GM18498 (cell line): Measurements from ENCODE around the gene KCTD13.
"Not testable (repeated sequence)": the region's sequence is repeated elsewhere in the genome, so short reads cannot be mapped to it uniquely, and the experiment has no call there.

Experiments
- ATAC-seq: cut with Tn5 transposase; IDR thresholded peaks from one replicate; pipeline ENCODE4 v1.9.1; 2021; ENCODE audit warnings: mild to moderate bottlenecking, moderate library complexity; ENCODE audit not compliant: unreplicated experiment

The KCTD13 gene

DNA sequence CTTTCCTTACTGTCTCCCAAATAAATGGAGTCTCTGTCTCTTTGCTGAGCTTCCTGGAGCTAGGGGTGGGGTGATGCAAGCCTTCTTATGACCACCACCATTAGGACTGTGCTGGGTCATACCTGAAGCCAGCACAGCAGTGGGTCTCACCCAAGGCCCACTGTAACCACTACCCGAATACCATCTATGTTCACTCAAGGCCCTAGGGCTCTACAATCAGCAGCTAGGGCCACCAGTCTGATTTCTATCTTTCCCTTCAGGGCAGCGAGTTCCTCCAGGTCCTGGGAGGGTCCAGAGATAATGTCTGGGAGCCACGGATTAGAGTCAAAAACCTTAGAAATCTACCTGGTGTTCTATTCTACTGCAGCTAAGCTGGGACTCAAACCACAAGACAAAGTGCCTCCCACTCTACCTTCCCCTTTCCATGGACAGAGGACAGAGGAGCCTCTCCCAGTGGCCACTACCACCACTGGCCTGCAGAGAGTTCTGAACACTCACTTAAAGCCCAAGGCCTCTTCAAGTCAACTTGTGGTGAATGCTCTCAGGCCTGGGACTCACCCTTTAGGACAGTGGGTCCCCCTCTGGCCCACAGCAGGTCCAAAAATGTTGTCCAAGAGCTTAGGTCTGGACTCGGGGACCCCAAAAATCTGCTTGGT, 24.9 kb upstream of the KCTD13 start:
- ATAC-seq: no peak

DNA sequence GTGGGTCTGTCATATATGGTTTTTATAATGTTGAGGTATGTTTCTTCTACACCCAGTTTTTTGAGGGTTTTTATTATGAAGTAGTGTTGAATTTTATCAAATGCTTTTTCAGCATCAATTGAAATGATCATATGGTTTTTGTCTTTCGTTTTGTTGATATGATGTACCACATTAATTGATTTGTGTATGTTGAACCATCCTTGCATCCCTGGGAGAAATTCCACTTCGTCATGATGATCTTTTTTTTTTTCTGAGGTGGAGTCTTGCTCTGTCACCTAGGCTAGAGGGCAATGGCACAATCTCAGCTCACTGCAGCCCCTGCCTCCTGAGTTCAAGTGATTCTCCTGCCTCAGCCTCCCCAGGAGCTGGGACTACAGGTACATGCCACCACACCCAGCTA, 21.9 kb upstream of the KCTD13 start:
- no peak for ATAC-seq

DNA sequence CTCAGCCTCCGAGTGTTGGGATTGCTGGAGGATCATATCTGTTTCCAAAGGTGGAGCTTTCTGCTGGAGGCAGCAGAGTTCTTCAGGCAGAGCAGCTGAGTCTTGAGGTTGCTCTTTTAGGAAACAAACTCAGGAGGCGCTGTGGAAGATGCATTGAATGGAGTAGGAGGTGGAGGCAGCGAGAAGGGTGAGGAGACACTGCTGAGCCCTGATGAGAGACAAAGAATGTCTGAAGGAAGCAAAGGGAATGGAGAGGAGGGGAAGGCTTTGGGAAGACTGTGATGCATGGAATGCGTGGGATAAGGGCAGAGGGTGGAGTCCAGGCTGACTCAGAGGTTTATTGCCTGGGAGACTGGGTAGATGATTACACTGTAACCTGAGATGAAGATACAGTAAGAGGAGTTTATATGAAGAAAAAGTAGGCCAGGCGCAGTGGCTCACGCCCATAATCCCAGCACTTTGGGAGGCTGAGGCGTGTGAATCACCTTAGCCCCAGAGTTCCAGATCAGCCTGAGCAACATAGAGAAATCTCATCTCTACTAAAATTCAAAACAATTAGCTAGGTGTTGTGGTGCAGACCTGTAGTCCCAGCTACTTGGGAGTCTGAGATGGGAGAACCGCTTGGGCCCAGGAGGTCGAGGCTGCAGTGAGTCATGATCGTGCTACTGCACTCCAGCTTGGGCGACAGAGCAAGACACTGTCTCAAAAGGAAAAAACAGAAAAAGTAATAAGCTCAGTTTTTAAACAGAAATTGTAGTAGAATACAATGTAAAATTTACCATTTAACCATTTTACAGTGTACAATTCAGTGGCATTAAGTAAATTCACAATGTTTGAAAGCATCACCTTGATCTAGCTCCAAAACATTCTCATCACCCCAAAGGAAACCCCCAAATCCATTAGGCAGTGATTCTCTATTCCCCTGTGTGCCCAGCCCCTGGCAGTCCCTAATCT, 18.1 kb upstream of the KCTD13 start:
- ATAC-seq: no peak

DNA sequence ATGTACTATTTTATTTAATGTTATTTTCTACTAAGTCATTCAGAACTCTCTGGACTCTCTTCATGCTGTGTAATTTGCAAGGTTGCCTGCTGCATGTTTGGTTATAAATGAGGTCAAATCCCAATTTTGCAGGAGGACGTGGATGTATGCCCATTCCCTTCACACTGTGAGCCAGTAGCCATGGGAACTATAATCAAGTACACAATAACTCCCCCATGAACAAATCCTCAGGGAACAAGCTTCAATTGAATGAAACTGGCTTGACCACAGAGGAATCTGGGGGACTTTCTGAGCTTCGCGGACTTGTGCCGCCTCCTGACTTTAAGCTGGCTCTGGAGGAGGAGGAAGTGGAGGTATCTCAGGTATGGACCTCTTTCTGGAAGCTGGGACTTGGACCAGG, 14.6 kb upstream of the KCTD13 start:
- ATAC-seq: no peak

DNA sequence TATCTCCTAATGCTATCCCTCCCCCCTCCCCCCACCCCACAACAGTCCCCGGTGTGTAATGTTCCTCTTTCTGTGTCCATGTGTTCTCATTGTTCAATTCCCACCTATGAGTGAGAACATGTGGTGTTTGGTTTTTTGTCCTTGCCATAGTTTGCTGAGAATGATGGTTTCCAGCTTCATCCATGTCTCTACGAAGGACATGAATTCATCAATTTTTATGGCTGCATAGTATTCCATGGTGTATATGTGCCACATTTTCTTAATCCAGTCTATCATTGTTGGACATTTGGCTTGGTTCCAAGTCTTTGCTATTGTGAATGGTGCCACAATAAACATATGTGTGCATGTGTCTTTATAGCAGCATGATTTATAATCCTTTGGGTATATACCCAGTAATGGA, 5.7 kb upstream of the KCTD13 start:
- not testable (repeated sequence) for ATAC-seq

DNA sequence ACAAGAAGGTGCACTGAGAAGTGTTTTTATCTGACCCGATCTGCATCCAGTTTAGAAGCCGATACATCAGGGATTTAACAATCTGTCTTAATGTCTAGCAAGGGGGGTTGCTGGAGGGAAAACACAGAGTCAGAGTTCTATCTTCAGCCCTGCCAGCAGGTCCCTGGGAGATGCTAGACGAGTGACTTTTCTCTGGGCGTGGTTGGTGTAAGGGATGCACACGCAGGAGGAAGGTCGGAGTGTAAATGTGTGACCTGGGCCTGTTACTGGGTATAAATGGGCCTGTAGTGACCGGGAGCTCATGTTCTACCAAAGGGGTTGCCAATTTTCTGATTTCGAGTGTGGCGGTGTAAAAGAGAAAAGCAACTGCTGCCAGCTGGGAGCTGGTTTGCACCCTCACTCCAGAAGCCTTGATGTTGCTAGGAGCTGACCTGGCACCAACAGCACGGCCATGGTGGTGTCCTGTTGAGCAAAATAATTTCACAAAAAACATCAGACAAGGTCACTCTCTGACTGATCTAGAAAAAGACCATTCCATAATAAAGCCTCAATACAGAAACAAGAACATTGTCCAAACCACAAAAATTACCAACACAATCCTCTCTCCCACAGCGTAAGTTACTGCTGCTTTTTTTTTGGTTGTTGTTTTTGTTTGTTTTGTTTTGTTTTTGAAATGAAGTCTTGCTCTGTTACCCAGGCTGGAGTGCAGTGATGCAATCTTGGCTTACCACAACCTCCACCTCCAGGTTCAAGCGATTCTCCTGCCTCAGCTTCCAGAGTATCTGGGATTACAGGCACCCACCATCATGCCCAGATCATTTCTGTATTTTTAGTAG, 1.3 kb upstream of the KCTD13 start:
- no peak for ATAC-seq

DNA sequence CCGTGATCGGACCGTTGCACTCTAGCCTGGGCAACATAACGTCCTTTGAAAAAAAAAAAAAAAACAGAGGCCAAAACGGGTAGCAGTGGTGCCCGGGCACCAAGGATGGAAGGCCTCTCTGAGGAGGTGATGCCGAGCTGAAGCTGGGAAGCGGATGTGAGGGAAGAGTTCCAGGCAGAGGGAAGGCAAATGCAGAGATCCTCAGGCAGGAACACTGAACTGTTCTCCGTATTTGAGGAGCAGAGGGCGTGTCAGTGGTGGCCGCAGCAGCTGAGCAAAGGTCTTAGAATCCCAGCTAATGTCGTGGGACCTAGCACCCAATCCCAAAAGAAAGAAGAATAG, 656 bp upstream of the KCTD13 start:
- ATAC-seq: no peak

DNA sequence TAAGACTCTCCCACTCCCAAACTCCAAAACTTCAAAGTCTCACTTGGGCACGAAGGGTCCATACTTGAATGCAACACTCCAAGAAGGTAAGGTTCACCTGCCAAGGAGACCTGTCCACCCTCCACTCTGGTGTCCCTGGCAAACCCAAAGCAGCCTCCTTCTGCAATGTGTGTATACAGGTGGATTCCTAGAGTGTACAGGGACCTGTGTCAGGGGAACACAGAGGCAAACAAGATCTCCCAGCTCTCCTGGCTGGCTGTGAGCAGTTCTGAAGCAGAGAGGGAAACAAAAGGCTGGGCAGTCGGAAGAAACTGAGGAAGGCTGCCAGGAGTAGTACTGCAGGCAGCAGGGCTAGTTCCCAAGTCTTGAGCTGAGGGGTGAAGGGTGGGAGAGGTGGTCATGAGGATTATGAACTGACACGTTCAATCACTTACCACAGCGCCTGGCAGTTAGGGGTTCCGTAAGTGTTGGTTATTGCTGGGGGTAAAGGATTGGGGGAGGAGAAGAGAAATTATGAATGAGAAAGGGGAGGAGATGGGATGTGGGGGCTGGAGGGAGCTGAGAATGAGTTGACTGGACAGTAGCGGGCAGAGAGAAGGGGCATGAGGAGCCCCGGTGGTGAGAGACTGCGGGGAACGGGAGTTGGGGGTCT, 795 bp downstream of the KCTD13 start:
- ATAC-seq: no peak

DNA sequence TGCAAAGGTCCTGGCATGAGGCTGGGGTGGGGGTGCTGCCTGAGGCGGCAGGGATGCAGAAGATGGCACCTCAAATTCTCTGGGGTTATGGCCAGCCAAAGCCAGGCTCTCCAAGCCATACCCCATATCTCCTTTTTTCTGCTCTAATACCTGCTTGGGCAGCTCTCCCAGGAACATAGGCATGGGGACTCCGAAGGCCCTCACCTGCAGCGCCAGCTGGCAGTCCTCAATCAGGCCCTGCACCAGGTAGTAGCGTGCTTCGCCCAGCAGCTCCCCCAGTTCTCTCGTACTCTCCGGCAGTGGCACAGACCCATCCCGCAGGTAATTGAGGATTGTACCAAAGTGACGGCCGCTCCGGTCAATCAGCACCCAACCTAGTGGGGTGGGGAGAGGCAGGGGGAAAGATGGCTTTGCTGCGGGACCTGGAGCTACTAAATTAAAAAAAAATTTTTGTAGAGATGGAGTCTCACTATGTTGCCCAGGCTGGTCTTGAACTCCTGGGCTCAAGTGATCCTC, 3.0 kb downstream of the KCTD13 start:
- no peak for ATAC-seq

DNA sequence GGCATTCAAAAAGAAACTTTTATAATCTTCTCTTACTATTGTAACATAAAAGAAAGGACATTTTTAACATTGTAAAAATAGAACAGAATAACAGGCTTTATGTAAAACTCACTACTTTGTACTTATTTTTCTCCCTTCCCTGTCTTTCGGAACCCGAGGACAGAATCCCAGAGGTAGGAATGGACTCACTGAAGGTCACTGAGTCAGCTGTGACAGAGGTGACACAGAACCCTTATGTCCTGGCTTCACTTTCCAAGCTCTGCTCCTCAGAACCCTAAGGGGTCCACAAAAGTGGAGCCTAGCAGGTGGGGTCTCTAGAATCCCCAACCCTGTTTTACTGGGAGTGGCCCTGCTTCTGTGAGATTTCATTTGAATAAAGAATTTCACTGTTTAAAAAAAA, 3.7 kb downstream of the KCTD13 start:
- ATAC-seq: no peak

DNA sequence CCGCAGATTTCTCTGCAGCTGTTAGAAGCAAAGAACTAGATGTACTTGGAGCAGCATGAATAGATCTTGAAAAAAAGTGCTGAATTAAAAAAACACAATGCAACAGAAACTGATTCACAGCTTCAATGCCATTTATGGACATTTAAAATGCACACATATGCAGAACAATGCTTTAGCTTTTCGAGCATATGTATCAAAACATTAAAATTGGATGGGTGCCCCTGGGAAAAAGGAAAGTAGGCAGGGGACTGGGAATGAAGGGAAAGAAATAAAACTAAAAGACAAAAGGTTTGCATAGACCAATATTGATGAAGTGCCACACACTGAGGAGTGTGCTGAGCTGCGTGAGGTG, 5.0 kb downstream of the KCTD13 start:
- no peak for ATAC-seq

DNA sequence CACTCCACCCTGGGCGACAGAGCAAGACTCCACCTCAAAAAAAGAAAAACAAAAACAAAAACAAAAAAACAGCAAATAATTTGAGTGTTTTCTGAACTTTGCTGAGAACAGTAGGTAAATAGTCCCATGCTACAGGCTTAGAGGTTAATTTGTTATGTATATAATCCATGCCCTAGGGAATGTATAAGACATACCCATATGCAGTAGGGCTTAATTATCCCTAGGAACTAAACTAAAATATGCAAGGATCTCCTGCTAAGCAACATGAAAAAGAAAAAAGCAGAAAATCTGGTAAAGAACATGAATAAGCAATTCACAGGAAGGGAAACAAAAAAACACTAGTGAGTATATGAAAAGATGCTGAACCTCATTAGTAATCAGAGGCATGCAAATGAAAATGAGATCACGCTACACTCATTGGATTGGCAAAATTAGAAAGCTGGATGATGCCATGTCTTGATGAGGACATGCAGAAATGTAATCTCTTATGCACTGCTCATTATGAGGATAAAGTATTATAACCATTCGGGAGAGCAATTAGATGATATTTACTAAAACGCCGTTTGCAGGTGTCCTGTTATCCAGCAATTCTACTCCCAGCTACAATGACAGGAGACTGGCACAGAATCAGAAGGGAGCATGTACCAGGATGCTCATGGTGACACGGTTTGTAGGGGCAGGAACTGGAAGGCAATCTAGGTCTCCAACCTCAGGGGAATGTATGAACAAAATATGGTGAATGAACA, 5.6 kb downstream of the KCTD13 start:
- ATAC-seq: no peak

DNA sequence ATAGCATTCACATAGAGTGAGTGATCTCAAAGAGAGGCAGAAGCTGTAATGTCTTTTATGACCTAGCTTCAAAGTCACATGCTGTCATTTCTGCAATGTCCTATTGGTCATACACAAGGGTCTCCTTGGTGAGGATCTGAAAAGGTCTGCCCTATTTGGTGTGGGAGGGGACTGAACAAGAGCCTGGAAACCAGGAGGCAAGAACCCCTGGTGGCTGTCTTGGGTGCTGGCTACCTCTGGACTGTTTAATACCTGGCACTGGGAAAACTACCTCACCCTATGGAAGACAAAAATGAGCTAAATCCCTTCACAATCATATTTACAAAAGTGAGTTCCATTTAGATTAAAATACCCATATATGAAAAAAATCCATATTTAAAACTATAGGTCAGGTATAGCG, 9.0 kb downstream of the KCTD13 start:
- ATAC-seq: no peak

DNA sequence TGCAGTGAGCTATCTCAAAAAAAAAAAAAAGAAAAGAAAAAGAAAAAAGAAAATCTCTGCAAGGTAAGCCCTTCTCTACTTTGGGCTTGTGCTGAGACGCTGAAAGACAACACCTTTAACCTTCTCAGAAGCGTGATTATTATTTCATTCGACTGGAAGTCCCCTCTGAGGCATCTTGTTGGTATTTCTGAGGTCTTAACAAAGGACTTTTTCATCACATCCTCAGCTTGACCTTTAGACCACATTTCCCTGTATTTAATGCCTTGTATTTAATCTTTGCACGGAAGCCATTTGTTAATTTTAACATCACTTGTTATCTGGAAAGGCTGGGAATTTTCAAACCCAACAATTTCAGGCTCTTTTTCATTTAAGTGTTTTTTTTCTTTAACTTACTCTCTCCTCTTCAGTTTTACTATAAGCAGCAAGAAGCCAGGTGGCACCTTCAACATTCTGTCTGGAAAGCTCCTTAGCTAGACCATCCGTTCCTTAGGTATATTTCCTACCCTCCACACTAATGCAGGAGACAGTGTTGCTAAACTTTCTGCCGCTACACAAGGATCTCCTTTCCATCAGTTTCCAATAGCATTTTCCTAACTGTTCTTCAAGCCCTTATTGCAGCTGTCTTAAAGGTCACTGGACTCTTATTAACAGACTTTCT, 10.3 kb downstream of the KCTD13 start:
- ATAC-seq: no peak

DNA sequence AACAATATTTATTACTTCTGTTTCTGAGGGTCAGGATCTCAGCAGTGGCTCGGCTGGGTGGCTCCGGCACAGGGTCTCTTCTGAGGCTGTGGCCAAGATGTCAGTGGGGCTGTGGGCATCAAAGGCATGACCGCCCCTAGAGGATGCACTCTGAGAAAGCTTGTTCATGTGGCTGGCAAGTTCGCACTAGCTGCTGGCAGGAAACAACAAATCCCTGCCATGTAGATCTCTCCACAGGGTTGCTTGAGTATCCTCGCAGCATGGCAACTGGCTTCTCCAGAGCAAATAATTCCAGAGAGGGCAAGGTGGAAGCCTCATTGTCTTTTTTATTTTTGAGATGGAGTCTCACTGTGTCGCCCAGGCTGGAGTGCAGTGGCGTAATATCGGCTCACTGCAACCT, 12.5 kb downstream of the KCTD13 start:
- ATAC-seq: no peak

DNA sequence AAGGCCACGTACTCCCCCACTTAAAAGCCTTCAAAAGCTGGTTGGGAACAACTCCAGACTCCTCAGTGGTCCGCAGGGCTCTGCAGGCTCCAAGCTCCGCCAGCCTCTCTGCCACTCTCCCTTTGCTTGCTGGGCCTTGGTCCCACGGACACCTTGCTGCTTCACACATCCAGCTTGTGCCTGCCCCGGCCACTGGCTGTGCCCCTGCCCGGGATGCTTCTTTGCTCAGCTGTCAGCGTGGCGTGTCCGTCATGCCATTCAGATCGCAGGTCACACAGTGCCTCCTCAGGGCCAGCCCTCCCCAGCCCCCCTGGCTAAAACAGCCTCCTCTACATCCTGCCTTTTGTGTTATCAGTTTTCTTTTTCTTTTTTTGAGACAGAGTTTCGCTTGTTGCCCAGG, 13.9 kb downstream of the KCTD13 start:
- no peak for ATAC-seq

DNA sequence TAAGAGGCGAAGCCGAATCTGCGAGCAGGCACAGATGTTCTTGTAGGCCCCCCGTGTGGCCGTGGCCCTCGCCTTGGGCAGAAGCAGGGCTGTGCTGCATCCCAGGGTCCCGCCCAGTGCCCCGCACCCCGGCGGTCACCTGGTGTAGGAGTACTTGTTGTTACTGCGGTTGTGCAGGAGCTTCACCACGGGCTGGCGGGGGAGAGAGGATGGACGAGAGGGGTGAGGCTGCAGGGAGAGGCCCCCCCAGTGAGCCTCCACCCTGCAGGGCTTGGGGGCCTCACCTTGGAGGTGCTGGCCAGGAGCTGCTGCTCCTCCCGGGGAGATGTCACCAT, 14.4 kb downstream of the KCTD13 start:
- no peak for ATAC-seq

DNA sequence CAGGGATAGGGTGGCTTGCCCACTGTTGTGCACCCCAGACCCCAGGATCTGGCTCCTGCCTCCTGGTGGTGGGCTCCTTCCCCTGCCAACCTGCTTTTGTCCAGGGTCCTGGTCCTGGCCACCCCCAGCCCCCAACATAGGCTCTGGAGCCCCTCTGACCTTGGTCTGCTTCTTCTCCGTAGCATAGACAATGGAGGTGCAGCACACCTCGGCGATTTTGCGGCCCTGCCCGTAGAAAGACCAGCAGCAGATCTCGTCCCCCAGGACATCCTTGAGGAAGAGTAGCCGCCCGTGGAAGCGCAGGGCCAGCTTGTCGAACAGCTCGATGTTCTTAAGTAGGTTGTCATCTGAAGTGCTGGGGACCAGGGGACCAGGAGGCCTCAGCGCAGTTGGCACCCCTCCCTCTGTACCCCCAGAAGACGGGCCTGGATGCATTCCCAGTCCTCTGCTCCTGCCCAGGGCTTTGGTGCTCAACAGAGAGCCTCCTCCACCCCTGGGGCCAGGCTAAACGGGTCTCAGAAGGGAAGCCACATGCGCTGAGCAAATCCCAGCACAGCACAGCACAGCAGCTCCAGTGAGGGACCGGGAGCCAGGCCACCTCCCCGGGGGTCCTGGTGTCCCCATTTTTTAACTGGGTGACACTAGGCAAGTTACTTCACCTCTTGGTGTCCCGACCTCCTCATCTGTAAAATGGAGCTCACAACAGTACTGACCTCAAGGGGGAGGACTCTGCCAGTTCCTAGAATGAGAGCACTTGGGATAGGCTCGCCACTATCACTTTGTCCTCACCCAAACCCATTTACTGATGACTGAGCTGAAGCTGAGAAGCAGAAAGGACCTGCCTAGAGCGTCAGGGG, 15.0 kb downstream of the KCTD13 start:
- no peak for ATAC-seq

DNA sequence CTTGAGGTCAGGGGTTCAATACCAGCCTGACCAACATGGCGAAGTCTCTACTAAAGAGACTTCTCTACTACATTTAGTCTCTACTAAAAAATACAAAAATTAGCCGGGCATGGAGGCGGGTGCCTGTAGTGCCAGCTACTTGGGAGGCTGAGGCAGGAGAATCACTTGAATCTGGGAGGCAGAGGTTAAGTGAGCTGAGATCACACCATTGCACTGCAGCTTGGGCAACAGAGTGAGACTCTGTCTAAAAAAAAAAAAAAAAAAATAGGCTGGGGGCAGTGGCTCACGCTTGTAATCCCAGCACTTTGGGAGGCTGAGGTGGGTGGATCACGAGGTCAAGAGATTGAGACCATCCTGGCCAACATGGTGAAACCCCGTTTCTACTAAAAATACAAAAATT, 16.2 kb downstream of the KCTD13 start:
- not testable (repeated sequence) for ATAC-seq
